K562 (cell line): ENCODE data around the gene NUP210.

Experiments used
- CEBPZ ChIP-seq: fragments of 150-350 bp; IDR thresholded peaks from 2 replicates; pipeline ENCODE4 v1.6.1; 2014; ENCODE audit warnings: low read depth, mild to moderate bottlenecking, low read length, borderline replicate concordance
- EHMT2 ChIP-seq: fragments of 450-650 bp; IDR thresholded peaks from 2 replicates; pipeline ENCODE4 v1.6.1; 2018; ENCODE audit warnings: antibody characterized with exemption
- EZH2 ChIP-seq: IDR thresholded peaks from 2 replicates; pipeline ENCODE4 v1.6.1; 2012; ENCODE audit warnings: low read depth, mild to moderate bottlenecking, inconsistent platforms, low read length, borderline replicate concordance
- FOSL1 ChIP-seq: fragments of 200-800 bp; sonication (Bioruptor generic); conservative IDR thresholded peaks from 2 replicates; pipeline ENCODE4 v1.6.1; 2016; ENCODE audit warnings: missing genetic modification characterization, missing compliant biosample characterization
- MEF2D ChIP-seq: conservative IDR thresholded peaks from 2 replicates; pipeline ENCODE4 v1.6.1; 2016; ENCODE audit warnings: low read depth, missing genetic modification characterization, missing compliant biosample characterization
- PREB ChIP-seq: sonication (generic); formaldehyde crosslinking; IDR thresholded peaks from 2 replicates; pipeline ENCODE4 v1.8.1; 2023; ENCODE audit warnings: mild to moderate bottlenecking, missing genetic modification reagents
- ZBTB1 ChIP-seq: sonication (generic); formaldehyde crosslinking; IDR thresholded peaks from 2 replicates; pipeline ENCODE4 v1.8.1; 2023; ENCODE audit warnings: missing genetic modification reagents, low read depth, mild to moderate bottlenecking, borderline replicate concordance
- ZNF507 ChIP-seq: conservative IDR thresholded peaks from 2 replicates; pipeline ENCODE4 v1.6.1; 2017; ENCODE audit warnings: missing genetic modification characterization, missing compliant biosample characterization
- TF ChIP-seq, protein P1 (sequence below): sonication (generic); formaldehyde crosslinking; IDR thresholded peaks from 2 replicates; pipeline ENCODE4 v1.8.0; 2022; ENCODE audit warnings: mild to moderate bottlenecking, missing genetic modification reagents
- TF ChIP-seq, protein P2 (sequence below): fragments of 450-650 bp; IDR thresholded peaks from 2 replicates; pipeline ENCODE4 v1.6.1; 2016
- TF ChIP-seq, protein P3 (sequence below), 3 experiments: IDR thresholded peaks in 2 of 3; conservative IDR thresholded peaks in 1 of 3; 2 replicates each; pipeline ENCODE4 v1.5.1; 2011 to 2012; ENCODE audit warnings: low read length in 3 of 3, mild to moderate bottlenecking in 3 of 3, control low read depth in 2 of 3, improper control_type of control experiment in 1 of 3, inconsistent platforms in 1 of 3, low read depth in 1 of 3, mixed read lengths in 1 of 3, moderate library complexity in 1 of 3; ENCODE audit not compliant: insufficient read depth in 2 of 3

DNA sequence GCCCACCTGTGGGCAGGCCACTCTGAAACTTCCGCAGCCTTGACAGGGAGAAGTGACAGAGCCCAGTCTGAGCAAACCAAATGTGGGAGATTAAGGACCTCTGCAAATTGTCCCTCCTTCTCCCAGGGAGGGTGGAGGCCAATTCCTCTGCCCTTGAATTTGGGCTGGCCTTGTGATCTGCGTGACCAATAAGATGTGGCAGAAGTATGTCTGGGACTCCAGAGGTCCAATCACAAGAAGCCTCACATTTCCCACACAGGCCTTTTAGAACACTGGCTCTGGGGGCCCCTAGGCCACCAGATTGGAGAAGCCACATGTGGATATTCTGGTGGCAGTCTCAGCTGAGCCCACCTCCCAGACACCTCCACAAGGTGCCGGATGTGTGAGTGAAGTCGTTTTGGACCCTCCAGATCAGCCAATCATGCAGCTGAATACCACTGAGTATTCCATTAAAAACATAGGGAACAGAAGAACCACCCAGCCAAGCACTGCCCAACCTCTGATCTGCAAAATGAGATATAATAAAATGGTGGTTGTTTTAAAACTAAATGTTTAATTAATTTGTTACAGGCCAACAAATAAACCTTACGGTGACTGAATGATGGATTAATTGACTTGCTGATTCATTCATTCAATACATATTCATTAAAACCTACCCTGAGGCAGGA, 150.3 kb downstream of the NUP210 start:
- no peak for TF ChIP-seq PREB (CRISPR knock-in tag)
- TF ChIP-seq, protein P1, sequence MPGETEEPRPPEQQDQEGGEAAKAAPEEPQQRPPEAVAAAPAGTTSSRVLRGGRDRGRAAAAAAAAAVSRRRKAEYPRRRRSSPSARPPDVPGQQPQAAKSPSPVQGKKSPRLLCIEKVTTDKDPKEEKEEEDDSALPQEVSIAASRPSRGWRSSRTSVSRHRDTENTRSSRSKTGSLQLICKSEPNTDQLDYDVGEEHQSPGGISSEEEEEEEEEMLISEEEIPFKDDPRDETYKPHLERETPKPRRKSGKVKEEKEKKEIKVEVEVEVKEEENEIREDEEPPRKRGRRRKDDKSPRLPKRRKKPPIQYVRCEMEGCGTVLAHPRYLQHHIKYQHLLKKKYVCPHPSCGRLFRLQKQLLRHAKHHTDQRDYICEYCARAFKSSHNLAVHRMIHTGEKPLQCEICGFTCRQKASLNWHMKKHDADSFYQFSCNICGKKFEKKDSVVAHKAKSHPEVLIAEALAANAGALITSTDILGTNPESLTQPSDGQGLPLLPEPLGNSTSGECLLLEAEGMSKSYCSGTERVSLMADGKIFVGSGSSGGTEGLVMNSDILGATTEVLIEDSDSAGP (CRISPR knock-in tag) = no peak
- TF ChIP-seq ZNF507 (tag) = no peak
- TF ChIP-seq, protein P2, sequence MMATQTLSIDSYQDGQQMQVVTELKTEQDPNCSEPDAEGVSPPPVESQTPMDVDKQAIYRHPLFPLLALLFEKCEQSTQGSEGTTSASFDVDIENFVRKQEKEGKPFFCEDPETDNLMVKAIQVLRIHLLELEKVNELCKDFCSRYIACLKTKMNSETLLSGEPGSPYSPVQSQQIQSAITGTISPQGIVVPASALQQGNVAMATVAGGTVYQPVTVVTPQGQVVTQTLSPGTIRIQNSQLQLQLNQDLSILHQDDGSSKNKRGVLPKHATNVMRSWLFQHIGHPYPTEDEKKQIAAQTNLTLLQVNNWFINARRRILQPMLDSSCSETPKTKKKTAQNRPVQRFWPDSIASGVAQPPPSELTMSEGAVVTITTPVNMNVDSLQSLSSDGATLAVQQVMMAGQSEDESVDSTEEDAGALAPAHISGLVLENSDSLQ = no peak
- TF ChIP-seq EZH2 = no peak
- no peak for TF ChIP-seq FOSL1 (tag)
- TF ChIP-seq MEF2D (tag) = no peak
- TF ChIP-seq CEBPZ = no peak
- no peak for TF ChIP-seq ZBTB1 (CRISPR knock-in tag)
- TF ChIP-seq, protein P3, sequence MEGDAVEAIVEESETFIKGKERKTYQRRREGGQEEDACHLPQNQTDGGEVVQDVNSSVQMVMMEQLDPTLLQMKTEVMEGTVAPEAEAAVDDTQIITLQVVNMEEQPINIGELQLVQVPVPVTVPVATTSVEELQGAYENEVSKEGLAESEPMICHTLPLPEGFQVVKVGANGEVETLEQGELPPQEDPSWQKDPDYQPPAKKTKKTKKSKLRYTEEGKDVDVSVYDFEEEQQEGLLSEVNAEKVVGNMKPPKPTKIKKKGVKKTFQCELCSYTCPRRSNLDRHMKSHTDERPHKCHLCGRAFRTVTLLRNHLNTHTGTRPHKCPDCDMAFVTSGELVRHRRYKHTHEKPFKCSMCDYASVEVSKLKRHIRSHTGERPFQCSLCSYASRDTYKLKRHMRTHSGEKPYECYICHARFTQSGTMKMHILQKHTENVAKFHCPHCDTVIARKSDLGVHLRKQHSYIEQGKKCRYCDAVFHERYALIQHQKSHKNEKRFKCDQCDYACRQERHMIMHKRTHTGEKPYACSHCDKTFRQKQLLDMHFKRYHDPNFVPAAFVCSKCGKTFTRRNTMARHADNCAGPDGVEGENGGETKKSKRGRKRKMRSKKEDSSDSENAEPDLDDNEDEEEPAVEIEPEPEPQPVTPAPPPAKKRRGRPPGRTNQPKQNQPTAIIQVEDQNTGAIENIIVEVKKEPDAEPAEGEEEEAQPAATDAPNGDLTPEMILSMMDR (IDR thresholded peaks at IDR 0.05 in 2 of 3, conservative IDR thresholded peaks at IDR 0.05 in 1 of 3; ENCODE audit: insufficient read depth in 2 of 3, low read depth in 1 of 3, low read length in 3 of 3) = no peak
- no peak for TF ChIP-seq EHMT2
